Endothelial cell of umbilical vein (primary cell): ENCODE results near the gene CAPN8. TPM values are rescaled to one million over a fixed set of nuclear protein-coding genes. Genes with fewer than 3 reads are reported as not detected.

Experiments used
- BruUV-seq: library from RNA; stranded (reverse); fragments of 400-500 nt; replicated peaks from 2 replicates; lab custom pipeline; 2021; lab: Mats Ljungman, UMichigan
- CTCF ChIA-PET: fragments of 300-600, 350-600 bp; sonication (Branson Sonifier 250); formaldehyde crosslinking; loops from one replicate; lab custom pipeline; 2021; ENCODE audit warnings: antibody characterized with exemption, inconsistent platforms; lab: Charles Lee
- POLR2A ChIA-PET: fragments of 300-600, 350-600 bp; sonication (Branson Sonifier 250); formaldehyde crosslinking; loops from one replicate; lab custom pipeline; 2021; ENCODE audit warnings: antibody characterized with exemption, inconsistent platforms; lab: Charles Lee
- DNase-seq: peaks from one replicate; pipeline ENCODE4 v3.0.0-alpha.2; 2011; ENCODE audit warnings: low read depth, low spot score
- FAIRE-seq: peaks from 2 replicates; lab custom pipeline; 2011; peaks lifted over from hg19 to GRCh38; lab: Jason Lieb, UNC
- H2AFZ ChIP-seq: 2 replicates; pipeline ENCODE4 v1.6.0; 2012; ENCODE audit warnings: low read depth, low read length, control low read depth, inconsistent platforms
- H3K27ac ChIP-seq: 2 replicates; pipeline ENCODE4 v1.5.1; 2011; ENCODE audit warnings: low read depth, mild to moderate bottlenecking, control low read depth, low read length, moderate library complexity; ENCODE audit not compliant: insufficient read depth
- H3K27me3 ChIP-seq, 2 experiments: 2 replicates each; pipeline versions ENCODE4 v1.6.0 to v1.6.1; 2011; ENCODE audit warnings: low read length in 2 of 2, mixed read lengths in 1 of 2; ENCODE audit not compliant: control insufficient read depth in 2 of 2, insufficient read depth in 2 of 2
- H3K36me3 ChIP-seq, 2 experiments: 2 replicates in 1 of 2; 3 replicates in 1 of 2; pipeline ENCODE4 v1.5.1; 2011; ENCODE audit warnings: low read length in 2 of 2, mild to moderate bottlenecking in 1 of 2, moderate library complexity in 1 of 2; ENCODE audit not compliant: control insufficient read depth in 2 of 2, insufficient read depth in 2 of 2; ENCODE audit errors: extremely low read depth in 1 of 2
- H3K4me1 ChIP-seq: 3 replicates; pipeline ENCODE4 v1.5.1; 2011; ENCODE audit warnings: mild to moderate bottlenecking, low read length; ENCODE audit not compliant: control insufficient read depth, insufficient read depth; ENCODE audit errors: extremely low read depth
- H3K4me2 ChIP-seq: 2 replicates; pipeline ENCODE4 v1.6.1; 2011; ENCODE audit warnings: low read length, control low read depth, mixed read lengths; ENCODE audit not compliant: insufficient read depth
- H3K4me3 ChIP-seq, 3 experiments: fragments of 200-600 bp in 1 of 3; sonication (generic), shearing (Covaris generic) in 1 of 3; replicated peaks in 1 of 3; 2 replicates each; pipeline ENCODE4 v1.5.1; 2011 to 2016; ENCODE audit warnings: control low read depth in 3 of 3, low read length in 3 of 3, mild to moderate bottlenecking in 2 of 3, inconsistent platforms in 1 of 3, low read depth in 1 of 3, moderate library complexity in 1 of 3; ENCODE audit not compliant: insufficient read depth in 1 of 3
- H3K79me2 ChIP-seq: 2 replicates; pipeline ENCODE4 v1.6.0; 2012; ENCODE audit warnings: low read length, inconsistent platforms; ENCODE audit not compliant: control insufficient read depth, insufficient read depth
- H3K9ac ChIP-seq: replicated peaks from 2 replicates; pipeline ENCODE3; 2011; ENCODE audit warnings: low read length, control low read depth; ENCODE audit not compliant: insufficient read depth; ENCODE audit errors: extremely low read depth
- H3K9me1 ChIP-seq: replicated peaks from 3 replicates; pipeline ENCODE4 v1.6.0; 2011; ENCODE audit warnings: mild to moderate bottlenecking, low read length; ENCODE audit not compliant: control insufficient read depth, insufficient read depth; ENCODE audit errors: extremely low read depth
- H3K9me3 ChIP-seq: replicated peaks from 2 replicates; pipeline ENCODE4 v1.5.1; 2012; ENCODE audit warnings: low read length, inconsistent platforms; ENCODE audit not compliant: control insufficient read depth, insufficient read depth
- H4K20me1 ChIP-seq: replicated peaks from 2 replicates; pipeline ENCODE3; 2011; ENCODE audit warnings: mild to moderate bottlenecking, low read length; ENCODE audit not compliant: control insufficient read depth, insufficient read depth; ENCODE audit errors: extremely low read depth
- CTCF ChIP-seq, 2 donors: IDR thresholded peaks; 1 replicate in 1 of 2; 2 replicates in 1 of 2; pipeline ENCODE4 v1.5.1; 2011; ENCODE audit warnings: low read length in 2 of 2, mild to moderate bottlenecking in 2 of 2, moderate library complexity in 2 of 2, control low read depth in 1 of 2, inconsistent platforms in 1 of 2, low read depth in 1 of 2; ENCODE audit not compliant: insufficient read depth in 1 of 2; ENCODE audit errors: extremely low read depth in 1 of 2
- EZH2 ChIP-seq: IDR thresholded peaks from 2 replicates; pipeline ENCODE4 v1.6.1; 2012; ENCODE audit warnings: borderline replicate concordance, low read depth, mild to moderate bottlenecking, moderate library complexity, low read length, inconsistent platforms; ENCODE audit not compliant: severe bottlenecking
- FOS ChIP-seq: IDR thresholded peaks from 2 replicates; pipeline ENCODE4 v1.6.1; 2011; ENCODE audit warnings: mild to moderate bottlenecking, low read length, moderate library complexity, borderline replicate concordance; ENCODE audit not compliant: insufficient read depth
- GATA2 ChIP-seq: IDR thresholded peaks from 2 replicates; pipeline ENCODE4 v1.7.0; 2011; ENCODE audit warnings: low read depth, mild to moderate bottlenecking, moderate library complexity, mixed read lengths, low read length; ENCODE audit not compliant: insufficient read length, insufficient read depth
- JUN ChIP-seq: IDR thresholded peaks from 2 replicates; pipeline ENCODE4 v1.6.1; 2011; ENCODE audit warnings: borderline replicate concordance, low read depth; ENCODE audit not compliant: insufficient read length, insufficient read depth
- MYC ChIP-seq: IDR thresholded peaks from one replicate; pipeline ENCODE4 v1.6.1; 2011; ENCODE audit warnings: mild to moderate bottlenecking, low read depth, low read length
- POLR2A ChIP-seq: IDR thresholded peaks from 2 replicates; pipeline ENCODE4 v1.6.1; 2012; ENCODE audit warnings: low read depth, mild to moderate bottlenecking, control low read depth, low read length
- POLR2AphosphoS5 ChIP-seq: IDR thresholded peaks from 2 replicates; pipeline ENCODE4 v1.6.1; 2012; ENCODE audit warnings: low read depth, mild to moderate bottlenecking, control low read depth, low read length, moderate library complexity; ENCODE audit not compliant: insufficient read depth
- dilution Hi-C: fragments of 300-500 bp; cut with MboI; formaldehyde crosslinking; loops from one replicate; pipeline ENCODE4 v1.15.0; 2019; ENCODE audit warnings: low sequenced_read_pairs; ENCODE audit not compliant: extremely low pct_ligation_motif_present
- intact Hi-C: fragments of 100-400 bp; cut with micrococcal nuclease; formaldehyde crosslinking; loops from one replicate; pipeline ENCODE4 v1.10.0; 2022
- polyA plus RNA-seq, 4 experiments: library from polyadenylated mRNA; depleted of rRNA in 3 of 4; stranded (reverse) in 3 of 4; unstranded in 1 of 4; fragments of >200 nt; gene quantifications; 2 replicates each; pipeline versions ENCODE4 v1.2.1 to v1.2.3, GENCODE V29; 2011 to 2012; ENCODE audit warnings: missing spikeins in 1 of 4
- total RNA-seq: library from RNA; stranded (reverse); gene quantifications from 2 replicates; pipeline ENCODE4 v1.2.3, GENCODE V29; 2021
- TF ChIP-seq, protein P1 (sequence below): IDR thresholded peaks from 2 replicates; pipeline ENCODE4 v1.6.1; 2011; ENCODE audit not compliant: insufficient read depth, insufficient read length

CAPN8 gene
- total and polyA plus RNA-seq, 2 donors (not counting 3 experiments of a cell fraction or from before 2014, with no cell fraction given), result not detected

DNA sequence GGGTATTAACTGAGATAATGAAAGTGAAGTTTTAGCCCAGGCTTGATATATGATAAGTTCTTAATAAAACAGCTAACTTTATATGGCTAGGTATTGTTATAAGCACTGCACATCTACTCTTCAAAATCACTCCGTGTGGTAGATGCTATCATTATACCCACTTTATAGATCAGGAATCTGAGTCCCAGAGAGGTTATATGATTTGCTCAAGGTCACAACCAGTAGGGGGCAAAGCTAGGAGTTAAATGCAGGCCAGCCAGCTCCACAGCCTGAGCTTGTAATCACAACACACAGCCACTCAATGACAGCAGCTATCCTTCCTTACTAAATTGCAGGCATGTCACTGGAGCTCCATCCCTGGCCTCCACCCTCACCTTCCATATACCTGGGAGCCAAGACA is 115.8 kb downstream of the CAPN8 start:
- Histone ChIP-seq H3K27ac (no peak overlapping the region), H3K79me2 (no peaks in the 10 kb centered on the region), H4K20me1 (no peaks in the 10 kb centered on the region), H3K36me3 (no peaks in the 10 kb centered on the region), H3K4me1 (no peaks in the 10 kb centered on the region), H3K9me3 (no peaks in the 10 kb centered on the region), H3K27me3 (no peaks in the 10 kb centered on the region), H3K4me2 (no peak overlapping the region), H2AFZ (no peak overlapping the region), H3K9me1 (no peaks in the 10 kb centered on the region), H3K4me3 (no peak overlapping the region), H3K9ac (no peak overlapping the region)
- no TSS peak for BruUV-seq
- ChIA-PET CTCF (interaction anchor here (0.6 to 1.2 kb wide), 3 partner anchors 18 to 416 kb away, joined by 3 to 4 read pairs (median 3); no protein-coding TSS in a partner anchor), POLR2A (interaction anchor here (0.6 kb wide), 1 partner anchor 245 kb away, joined by 3 read pairs; no protein-coding TSS in a partner anchor)
- FAIRE-seq (no peak), DNase-seq (no peak)
- dilution Hi-C loops (no loop called here), intact Hi-C loops (no loop called here)
- TF ChIP-seq EZH2 (no peak), POLR2A (no peak), JUN (no peak), POLR2AphosphoS5 (no peak), GATA2 (no peak), MYC (no peak), FOS (no peak), CTCF (IDR thresholded peaks at IDR 0.05; ENCODE audit: extremely low read depth in 1 of 2, insufficient read depth in 1 of 2, low read depth in 1 of 2, low read length in 2 of 2) (no peak)
- TF ChIP-seq, protein P1, sequence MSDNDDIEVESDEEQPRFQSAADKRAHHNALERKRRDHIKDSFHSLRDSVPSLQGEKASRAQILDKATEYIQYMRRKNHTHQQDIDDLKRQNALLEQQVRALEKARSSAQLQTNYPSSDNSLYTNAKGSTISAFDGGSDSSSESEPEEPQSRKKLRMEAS, result no peak
